ENCODE results near the gene NBEA. TPM values are rescaled to one million over a fixed set of nuclear protein-coding genes. Genes with fewer than 3 reads are reported as not detected.

NBEA gene
- total RNA-seq, 1 donor from 2014 or later, result 12.0 TPM

- H3K36me3 ChIP-seq, result no peaks in the 10 kb centered on the region
- intact Hi-C loops (cut with DNase I), result no loop called here
Measured at GRCh38 chr13:35190241-35190640, 248.2 kb downstream of the NBEA start.

GRCh38 chr13:35191883-35192282 is 249.8 kb downstream of the NBEA start:
- Histone ChIP-seq H3K4me3 (no peak overlapping the region), H3K9me3 (no peaks in the 10 kb centered on the region), H3K36me3 (no peaks in the 10 kb centered on the region), H3K27me3 (no peaks in the 10 kb centered on the region), H3K27ac (no peak overlapping the region), H3K4me1 (no peaks in the 10 kb centered on the region)
- TF ChIP-seq POLR2AphosphoS5 (IDR thresholded peaks at IDR 0.05; ENCODE audit: insufficient read depth in 1 of 2, low read depth in 1 of 2), result no peak
- no peak for TF ChIP-seq POLR2A (IDR thresholded peaks at IDR 0.05)
- no peak for TF ChIP-seq CTCF (IDR thresholded peaks at IDR 0.05)
- intact Hi-C loops (cut with DNase I), result no loop called here
- no peak for DNase-seq (ENCODE audit: extremely low spot score in 2 of 2)

More at GRCh38 chr13:35190241-35190640, 248.2 kb downstream of the NBEA start:
- Histone ChIP-seq H3K27me3 (no peaks in the 10 kb centered on the region), H3K27ac (no peak overlapping the region), H3K4me1 (no peaks in the 10 kb centered on the region), H3K4me3 (no peak overlapping the region), H3K9me3 (no peaks in the 10 kb centered on the region)
- DNase-seq (ENCODE audit: extremely low spot score in 2 of 2), result no peak
- no peak for TF ChIP-seq CTCF (IDR thresholded peaks at IDR 0.05)
- no peak for TF ChIP-seq POLR2A (IDR thresholded peaks at IDR 0.05)

GRCh38 chr13:35198613-35199200 is 256.6 kb downstream of the NBEA start:
- Histone ChIP-seq H3K27ac (no peak overlapping the region), H3K36me3 (no peaks in the 10 kb centered on the region), H3K4me3 (no peak overlapping the region), H3K9me3 (no peaks in the 10 kb centered on the region), H3K27me3 (no peaks in the 10 kb centered on the region), H3K4me1 (no peaks in the 10 kb centered on the region)
- TF ChIP-seq POLR2A (IDR thresholded peaks at IDR 0.05) (no peak), CTCF (IDR thresholded peaks at IDR 0.05) (no peak), POLR2AphosphoS5 (IDR thresholded peaks at IDR 0.05; ENCODE audit: insufficient read depth in 1 of 2, low read depth in 1 of 2) (no peak)
- intact Hi-C loops (cut with DNase I), result no loop called here
- no peak for DNase-seq (ENCODE audit: extremely low spot score in 2 of 2)

- no peaks in the 10 kb centered on the region for H3K9me3 ChIP-seq
- no peak overlapping the region for H3K4me3 ChIP-seq
- H3K27me3 ChIP-seq, result no peaks in the 10 kb centered on the region
- no peak for TF ChIP-seq POLR2AphosphoS5 (IDR thresholded peaks at IDR 0.05; ENCODE audit: insufficient read depth in 1 of 2, low read depth in 1 of 2)
- no peak for TF ChIP-seq CTCF (IDR thresholded peaks at IDR 0.05)
- no peak for TF ChIP-seq POLR2A (IDR thresholded peaks at IDR 0.05)
- intact Hi-C loops (cut with DNase I), result loop anchor here (2.0 kb wide), 1 partner anchor 72 kb away; no protein-coding TSS in a partner anchor
- no peak overlapping the region for H3K27ac ChIP-seq
- no peak for DNase-seq (ENCODE audit: extremely low spot score in 2 of 2)
- H3K4me1 ChIP-seq, result no peaks in the 10 kb centered on the region
- H3K36me3 ChIP-seq, result no peaks in the 10 kb centered on the region
Measured at GRCh38 chr13:35208587-35208986, 266.5 kb downstream of the NBEA start.

- Histone ChIP-seq H3K36me3 (no peaks in the 10 kb centered on the region), H3K4me1 (no peaks in the 10 kb centered on the region), H3K4me3 (no peak overlapping the region), H3K9me3 (no peaks in the 10 kb centered on the region), H3K27me3 (no peaks in the 10 kb centered on the region), H3K27ac (no peak overlapping the region)
- intact Hi-C loops (cut with DNase I), result no loop called here
- no peak for DNase-seq (ENCODE audit: extremely low spot score in 2 of 2)
- TF ChIP-seq POLR2AphosphoS5 (IDR thresholded peaks at IDR 0.05; ENCODE audit: insufficient read depth in 1 of 2, low read depth in 1 of 2) (no peak), POLR2A (IDR thresholded peaks at IDR 0.05) (no peak), CTCF (IDR thresholded peaks at IDR 0.05) (no peak)
Measured at GRCh38 chr13:35210261-35210660, 268.2 kb downstream of the NBEA start.

Measured in vagina (tissue), 2 donors.